H1 (cell line): Measurements from ENCODE around the gene NT5C1B. TPM values are rescaled to one million over a fixed set of nuclear protein-coding genes. Genes with fewer than 3 reads are reported as not detected.

Experiments
- CTCF ChIA-PET: fragments of 300-600 bp; sonication (Branson Sonifier 250); formaldehyde crosslinking; loops from one replicate; lab custom pipeline; 2021; ENCODE audit not compliant: partially characterized antibody; lab: Charles Lee
- POLR2A ChIA-PET: fragments of 300-600 bp; sonication (Branson Sonifier 250); formaldehyde crosslinking; loops from one replicate; lab custom pipeline; 2021; ENCODE audit warnings: inconsistent platforms; ENCODE audit not compliant: partially characterized antibody; lab: Charles Lee
- DNase-seq, 2 experiments: peaks; one replicate each; pipeline versions ENCODE4 v3.0.0 to v3.0.0-alpha.2; 2010 to 2022; ENCODE audit warnings: low spot score in 2 of 2, low read depth in 1 of 2, mixed read lengths in 1 of 2
- FAIRE-seq: peaks from 2 replicates; lab custom pipeline; 2011; peaks lifted over from hg19 to GRCh38; lab: Jason Lieb, UNC
- H2AFZ ChIP-seq: 2 replicates; pipeline ENCODE4 v1.8.1; 2012; ENCODE audit warnings: low read length, inconsistent platforms
- H2AK5ac ChIP-seq: 2 replicates; pipeline ENCODE4 v1.6.1; 2013; ENCODE audit warnings: low read depth, low read length
- H2BK120ac ChIP-seq: replicated peaks from 2 replicates; pipeline ENCODE3; 2013; ENCODE audit warnings: low read depth, low read length, inconsistent platforms
- H2BK12ac ChIP-seq: 2 replicates; pipeline ENCODE4 v1.6.1; 2013; ENCODE audit warnings: low read depth, low read length
- H2BK15ac ChIP-seq: 2 replicates; pipeline ENCODE4 v1.6.1; 2013; ENCODE audit warnings: low read length
- H2BK20ac ChIP-seq: 2 replicates; pipeline ENCODE4 v1.6.1; 2013; ENCODE audit warnings: low read length
- H2BK5ac ChIP-seq: 2 replicates; pipeline ENCODE4 v1.6.1; 2013; ENCODE audit warnings: low read depth, low read length
- H3K14ac ChIP-seq: 2 replicates; pipeline ENCODE4 v1.6.1; 2013; ENCODE audit warnings: inconsistent platforms; ENCODE audit not compliant: insufficient read length
- H3K18ac ChIP-seq: 2 replicates; pipeline ENCODE4 v1.6.1; 2013; ENCODE audit warnings: low read length; ENCODE audit errors: extremely low read depth
- H3K23ac ChIP-seq: 2 replicates; pipeline ENCODE4 v1.6.1; 2013; ENCODE audit warnings: inconsistent platforms; ENCODE audit not compliant: insufficient read length
- H3K23me2 ChIP-seq: 2 replicates; pipeline ENCODE4 v1.6.1; 2013; ENCODE audit warnings: low read depth, low read length
- H3K27ac ChIP-seq: 2 replicates; pipeline ENCODE4 v1.6.1; 2011; ENCODE audit warnings: low read depth, low read length, inconsistent platforms
- H3K27me3 ChIP-seq, 4 experiments: replicated peaks in 1 of 4; 1 replicate in 1 of 4; 2 replicates in 3 of 4; pipeline versions ENCODE4 v1.6.1 to v1.8.1; 2011 to 2013; ENCODE audit warnings: low read length in 3 of 4, mild to moderate bottlenecking in 3 of 4, inconsistent platforms in 2 of 4, mixed read lengths in 2 of 4, moderate library complexity in 1 of 4; ENCODE audit not compliant: control insufficient read depth in 3 of 4, insufficient read depth in 3 of 4; ENCODE audit errors: extremely low read depth in 1 of 4
- H3K36me3 ChIP-seq, 4 experiments: 2 replicates each; pipeline versions ENCODE4 v1.6.1 to v1.8.1; 2011 to 2013; ENCODE audit warnings: mild to moderate bottlenecking in 4 of 4, low read length in 3 of 4, moderate library complexity in 2 of 4, control low read depth in 1 of 4, inconsistent platforms in 1 of 4; ENCODE audit not compliant: insufficient read depth in 4 of 4, control insufficient read depth in 2 of 4
- H3K4ac ChIP-seq: replicated peaks from 2 replicates; pipeline ENCODE3; 2013; ENCODE audit warnings: low read length, low read depth, mixed read lengths, inconsistent platforms; ENCODE audit not compliant: insufficient read length
- H3K4me1 ChIP-seq, 4 experiments: replicated peaks in 1 of 4; 1 replicate in 1 of 4; 2 replicates in 3 of 4; pipeline versions ENCODE4 v1.6.1 to v1.8.1; 2011 to 2013; ENCODE audit warnings: low read length in 3 of 4, inconsistent platforms in 2 of 4, mixed read lengths in 1 of 4; ENCODE audit not compliant: insufficient read depth in 4 of 4, control insufficient read depth in 3 of 4
- H3K4me2 ChIP-seq, 2 experiments: 2 replicates each; pipeline versions ENCODE4 v1.6.1 to v1.8.1; 2011 to 2013; ENCODE audit warnings: low read depth in 2 of 2, low read length in 2 of 2, control low read depth in 1 of 2, inconsistent platforms in 1 of 2, mild to moderate bottlenecking in 1 of 2; ENCODE audit not compliant: insufficient read depth in 1 of 2
- H3K4me3 ChIP-seq, 4 experiments: fragments of 200-600, 300-600 bp in 1 of 4; sonication (generic), shearing (Covaris generic), sonication (Bioruptor Twin) in 1 of 4; 2 replicates each; pipeline versions ENCODE4 v1.5.1 to v1.8.1; 2011 to 2016; ENCODE audit warnings: low read length in 4 of 4, low read depth in 3 of 4, control low read depth in 2 of 4, inconsistent platforms in 2 of 4, mild to moderate bottlenecking in 2 of 4, mixed read lengths in 1 of 4, moderate library complexity in 1 of 4; ENCODE audit not compliant: insufficient read depth in 2 of 4; ENCODE audit errors: extremely low read depth in 1 of 4
- H3K56ac ChIP-seq: replicated peaks from 2 replicates; pipeline ENCODE3; 2013; ENCODE audit warnings: low read depth, mild to moderate bottlenecking, mixed read lengths, low read length, inconsistent platforms; ENCODE audit not compliant: insufficient read length
- H3K79me1 ChIP-seq: 2 replicates; pipeline ENCODE4 v1.6.1; 2013; ENCODE audit warnings: low read depth, low read length, control low read depth
- H3K79me2 ChIP-seq, 2 experiments: 2 replicates each; pipeline versions ENCODE4 v1.6.1 to v1.8.1; 2012 to 2013; ENCODE audit warnings: low read length in 2 of 2, mild to moderate bottlenecking in 2 of 2, inconsistent platforms in 1 of 2; ENCODE audit not compliant: insufficient read depth in 2 of 2, control insufficient read depth in 1 of 2
- H3K9ac ChIP-seq, 4 experiments: replicated peaks in 1 of 4; 1 replicate in 1 of 4; 2 replicates in 3 of 4; pipeline versions ENCODE4 v1.6.1 to v1.8.1; 2011 to 2013; ENCODE audit warnings: low read depth in 3 of 4, low read length in 3 of 4, control low read depth in 2 of 4, mild to moderate bottlenecking in 2 of 4, moderate library complexity in 2 of 4, inconsistent platforms in 1 of 4; ENCODE audit errors: extremely low read depth in 1 of 4
- H3K9me3 ChIP-seq, 2 experiments: 2 replicates each; pipeline versions ENCODE4 v1.6.1 to v1.8.1; 2012 to 2013; ENCODE audit warnings: mild to moderate bottlenecking in 2 of 2, moderate library complexity in 2 of 2, control low read depth in 1 of 2, inconsistent platforms in 1 of 2, low read depth in 1 of 2, low read length in 1 of 2, mixed read lengths in 1 of 2; ENCODE audit not compliant: insufficient read depth in 2 of 2
- H4K20me1 ChIP-seq, 2 experiments: replicated peaks in 1 of 2; 2 replicates each; pipeline versions ENCODE3 to v1.8.1; 2011 to 2013; ENCODE audit warnings: inconsistent platforms in 2 of 2, low read length in 2 of 2, mild to moderate bottlenecking in 1 of 2; ENCODE audit not compliant: insufficient read depth in 2 of 2, control insufficient read depth in 1 of 2
- H4K5ac ChIP-seq: 2 replicates; pipeline ENCODE4 v1.6.1; 2013; ENCODE audit warnings: low read length, low read depth, mixed read lengths, inconsistent platforms; ENCODE audit not compliant: insufficient read length
- H4K8ac ChIP-seq: 2 replicates; pipeline ENCODE4 v1.8.0; 2013; ENCODE audit warnings: mild to moderate bottlenecking, moderate library complexity, low read length, inconsistent platforms; ENCODE audit not compliant: insufficient read depth; ENCODE audit errors: extremely low read depth
- H4K91ac ChIP-seq: replicated peaks from 2 replicates; pipeline ENCODE3; 2013; ENCODE audit warnings: low read length, mixed read lengths, inconsistent platforms; ENCODE audit not compliant: insufficient read length
- BACH1 ChIP-seq: IDR thresholded peaks from 2 replicates; pipeline ENCODE4 v1.6.1; 2012; ENCODE audit warnings: low read length, improper control_type of control experiment
- CBX8 ChIP-seq: fragments of 300-800, 300-1000 bp; sonication (generic); IDR thresholded peaks from 2 replicates; pipeline ENCODE4 v1.7.1; 2016; ENCODE audit warnings: low read depth, low read length, borderline replicate concordance
- FOSL1 ChIP-seq: IDR thresholded peaks from 2 replicates; pipeline ENCODE4 v1.6.1; 2011; ENCODE audit warnings: mild to moderate bottlenecking, low read depth, low read length, moderate library complexity; ENCODE audit not compliant: insufficient read depth
- NANOG ChIP-seq: IDR thresholded peaks from 2 replicates; pipeline ENCODE4 v1.6.1; 2011; ENCODE audit warnings: low read length, low read depth, mild to moderate bottlenecking, inconsistent platforms; ENCODE audit not compliant: insufficient read depth, poor library complexity, severe bottlenecking
- PHF8 ChIP-seq: fragments of 200-600 bp; sonication (generic); conservative IDR thresholded peaks from 2 replicates; pipeline ENCODE4 v1.7.1; 2012; ENCODE audit warnings: low read depth, mild to moderate bottlenecking, inconsistent platforms, low read length, moderate library complexity
- RNF2 ChIP-seq: fragments of 200-900, 300-1000 bp; sonication (generic); IDR thresholded peaks from 2 replicates; pipeline ENCODE4 v1.7.1; 2016; ENCODE audit warnings: borderline replicate concordance, low read depth, mild to moderate bottlenecking, antibody characterized with exemption, low read length; ENCODE audit not compliant: poor library complexity, severe bottlenecking; ENCODE audit errors: missing control alignments
- SIN3A ChIP-seq, 2 experiments: IDR thresholded peaks in 1 of 2; conservative IDR thresholded peaks in 1 of 2; 2 replicates each; pipeline ENCODE4 v1.6.1; 2011 to 2012; ENCODE audit warnings: low read length in 2 of 2, improper control_type of control experiment in 1 of 2, low read depth in 1 of 2, mild to moderate bottlenecking in 1 of 2
- TEAD4 ChIP-seq: IDR thresholded peaks from 2 replicates; pipeline ENCODE4 v1.6.1; 2012; ENCODE audit warnings: low read depth, low read length, inconsistent platforms, mixed read lengths
- polyA plus RNA-seq, 7 experiments: library from polyadenylated mRNA; depleted of rRNA in 3 of 7; stranded (reverse) in 5 of 7; unstranded in 2 of 7; fragments of >200 nt in 5 of 7; fragments of 200-250 nt in 2 of 7; gene quantifications; 1 replicate in 5 of 7; 2 replicates in 1 of 7; 4 replicates in 1 of 7; pipeline versions ENCODE4 v1.2.1 to v1.2.3, GENCODE V29; 2011 to 2013; ENCODE audit warnings: missing spikeins in 2 of 7, mixed read lengths in 2 of 7
- total RNA-seq: library from RNA; stranded (reverse); fragmentation: NEBNext Ultra II Directional; extraction: Animal tissue kit (Norgen Biotek cat#: 25700); gene quantifications from 2 replicates; pipeline ENCODE4 v1.2.1, GENCODE V29; 2021
- TF ChIP-seq, protein P1 (sequence below): IDR thresholded peaks from 2 replicates; pipeline ENCODE4 v1.6.1; 2011; ENCODE audit warnings: low read depth, mild to moderate bottlenecking, low read length; ENCODE audit not compliant: insufficient read depth
- TF ChIP-seq, protein P2 (sequence below): IDR thresholded peaks from 2 replicates; pipeline ENCODE4 v1.6.1; 2011; ENCODE audit warnings: low read length, improper control_type of control experiment

The NT5C1B gene
- total and polyA plus RNA-seq, 2 of the 8 experiments (the other 6 are each of a cell fraction or from before 2014, with no cell fraction given) = not detected

DNA sequence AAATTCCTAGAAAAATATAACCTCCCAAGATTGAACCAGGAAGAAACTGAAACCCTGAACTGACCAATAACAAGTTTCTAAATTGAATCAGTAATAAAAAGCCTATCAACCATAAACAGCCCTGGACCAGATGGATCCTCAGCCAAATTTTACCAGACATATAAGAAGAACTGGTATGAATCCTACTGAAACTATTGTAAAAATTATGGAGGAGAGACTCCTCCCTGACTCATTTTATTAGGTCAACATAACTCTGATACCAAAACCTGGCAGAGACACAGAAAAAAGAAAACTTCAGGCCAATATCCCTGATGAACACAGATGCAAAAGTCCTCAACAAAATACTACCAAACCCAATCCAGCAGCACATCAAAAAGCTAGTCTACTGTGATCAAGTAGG lies 11.3 kb downstream of the NT5C1B start:
- no peak overlapping the region for H4K8ac ChIP-seq
- H3K36me3 ChIP-seq = no peaks in the 10 kb centered on the region
- no peaks in the 10 kb centered on the region for H3K9me3 ChIP-seq
- no peaks in the 10 kb centered on the region for H3K79me2 ChIP-seq
- H4K5ac ChIP-seq = no peak overlapping the region
- FAIRE-seq = no peak
- H3K4me3 ChIP-seq = no peak overlapping the region
- no peak overlapping the region for H3K18ac ChIP-seq
- H4K91ac ChIP-seq = no peak overlapping the region
- H3K23ac ChIP-seq = no peak overlapping the region
- H2BK12ac ChIP-seq = no peak overlapping the region
- CTCF ChIA-PET = no interaction called here
- no peak overlapping the region for H3K9ac ChIP-seq
- H2BK5ac ChIP-seq = no peak overlapping the region
- no peaks in the 10 kb centered on the region for H3K4me1 ChIP-seq
- no peaks in the 10 kb centered on the region for H4K20me1 ChIP-seq
- no peak overlapping the region for H2BK120ac ChIP-seq
- no peak overlapping the region for H2AK5ac ChIP-seq
- no peak overlapping the region for H2AFZ ChIP-seq
- no peak overlapping the region for H2BK20ac ChIP-seq
- H3K4me2 ChIP-seq = no peak overlapping the region
- H3K14ac ChIP-seq = no peak overlapping the region
- H3K56ac ChIP-seq = no peak overlapping the region
- H2BK15ac ChIP-seq = no peak overlapping the region
- no peak for DNase-seq
- H3K27me3 ChIP-seq = no peaks in the 10 kb centered on the region
- no peak overlapping the region for H3K4ac ChIP-seq
- no peak overlapping the region for H3K27ac ChIP-seq
- H3K79me1 ChIP-seq = no peaks in the 10 kb centered on the region
- POLR2A ChIA-PET = no interaction called here
- TF ChIP-seq FOSL1 (no peak), RNF2 (no peak), CBX8 (no peak), PHF8 (no peak), NANOG (no peak), BACH1 (no peak), TEAD4 (no peak), SIN3A (conservative IDR thresholded peaks at IDR 0.05 in 1 of 2, IDR thresholded peaks at IDR 0.05 in 1 of 2; ENCODE audit: low read depth in 1 of 2, low read length in 2 of 2) (no peak)
- TF ChIP-seq, protein P1, sequence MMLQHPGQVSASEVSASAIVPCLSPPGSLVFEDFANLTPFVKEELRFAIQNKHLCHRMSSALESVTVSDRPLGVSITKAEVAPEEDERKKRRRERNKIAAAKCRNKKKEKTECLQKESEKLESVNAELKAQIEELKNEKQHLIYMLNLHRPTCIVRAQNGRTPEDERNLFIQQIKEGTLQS = no peak
- TF ChIP-seq, protein P2, sequence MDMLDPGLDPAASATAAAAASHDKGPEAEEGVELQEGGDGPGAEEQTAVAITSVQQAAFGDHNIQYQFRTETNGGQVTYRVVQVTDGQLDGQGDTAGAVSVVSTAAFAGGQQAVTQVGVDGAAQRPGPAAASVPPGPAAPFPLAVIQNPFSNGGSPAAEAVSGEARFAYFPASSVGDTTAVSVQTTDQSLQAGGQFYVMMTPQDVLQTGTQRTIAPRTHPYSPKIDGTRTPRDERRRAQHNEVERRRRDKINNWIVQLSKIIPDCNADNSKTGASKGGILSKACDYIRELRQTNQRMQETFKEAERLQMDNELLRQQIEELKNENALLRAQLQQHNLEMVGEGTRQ = no peak
- no peaks in the 10 kb centered on the region for H3K23me2 ChIP-seq
